Stimulated activated naive CD8-positive, alpha-beta T cell treated with anti-CD3 and anti-CD28 coated beads, Interleukin-15, amount 100 ng/mL, for 72 hours (primary cell): ENCODE results near the gene ZMAT3.
"Not testable (repeated sequence)": the region's sequence is repeated elsewhere in the genome, so short reads cannot be mapped to it uniquely, and the experiment has no call there.

ENCODE experiments used
- ATAC-seq: fragments of 150-1000 bp; cut with Tn5 transposase; 2 replicates; pipeline ENCODE4 v1.10.0; 2021; ENCODE audit warnings: mild to moderate bottlenecking, moderate library complexity
- DNase-seq, 2 donors: peaks; one replicate each; pipeline ENCODE4 v3.0.0; 2021 to 2022
- H3K27ac Mint-ChIP-seq, 2 donors: one replicate each; pipeline ENCODE4 v1.8.0; 2022; ENCODE audit warnings: mild to moderate bottlenecking in 2 of 2, mixed read lengths in 2 of 2, moderate library complexity in 2 of 2
- H3K27me3 Mint-ChIP-seq: one replicate; pipeline ENCODE4 v1.8.0; 2022; ENCODE audit warnings: mixed read lengths
- H3K4me1 Mint-ChIP-seq: one replicate; pipeline ENCODE4 v1.8.0; 2022; ENCODE audit warnings: mild to moderate bottlenecking, mixed read lengths
- H3K4me3 Mint-ChIP-seq, 2 donors: one replicate each; pipeline ENCODE4 v1.8.0; 2022; ENCODE audit warnings: mild to moderate bottlenecking in 2 of 2, mixed read lengths in 2 of 2, moderate library complexity in 1 of 2
- H3K9me3 Mint-ChIP-seq, 2 donors: one replicate each; pipeline ENCODE4 v1.8.0; 2022; ENCODE audit warnings: mixed read lengths in 2 of 2

The ZMAT3 gene

DNA sequence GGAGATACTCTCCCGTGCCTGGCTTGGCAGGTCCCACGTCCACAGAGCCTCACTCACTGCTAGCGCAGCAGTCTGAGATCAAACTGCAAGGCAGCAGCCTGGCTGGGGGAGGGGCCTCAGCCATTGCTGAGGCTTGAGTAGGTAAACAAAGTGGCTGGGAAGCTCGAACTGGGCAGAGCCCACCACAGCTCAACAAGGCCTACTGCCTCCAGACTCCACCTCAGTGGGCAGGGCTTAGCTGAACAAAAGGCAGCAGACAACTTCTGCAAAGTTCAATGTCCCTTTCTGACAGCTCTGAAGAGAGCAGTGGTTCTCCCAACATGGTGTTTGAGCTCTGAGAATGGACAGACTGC is 32.7 kb downstream of the ZMAT3 start:
- ATAC-seq, H3K27ac Mint-ChIP-seq, H3K9me3 Mint-ChIP-seq, H3K4me1 Mint-ChIP-seq, H3K27me3 Mint-ChIP-seq, DNase-seq, H3K4me3 Mint-ChIP-seq: not testable (repeated sequence)

- no peak overlapping the region for H3K27ac Mint-ChIP-seq
- no peaks in the 10 kb centered on the region for H3K9me3 Mint-ChIP-seq
- H3K4me1 Mint-ChIP-seq: peaks cover 6% of the 10 kb centered on the region
- peak overlapping the region; percentile 25 to 39 for H3K4me3 Mint-ChIP-seq
- DNase-seq (no peak), ATAC-seq (no peak)
- H3K27me3 Mint-ChIP-seq: no peaks in the 10 kb centered on the region
Observed at GRCh38 chr3:179038216-179038898, 33.3 kb downstream of the ZMAT3 start.

GRCh38 chr3:179037351-179037750 is 34.3 kb downstream of the ZMAT3 start:
- no peaks in the 10 kb centered on the region for H3K27me3 Mint-ChIP-seq
- ATAC-seq: peak; percentile 96
- H3K4me1 Mint-ChIP-seq: no peaks in the 10 kb centered on the region
- H3K27ac Mint-ChIP-seq: peak overlapping the region in 1 of 2 donors; percentile 29
- DNase-seq: peak; percentile 18 to 42
- peak overlapping the region; percentile 25 to 39 for H3K4me3 Mint-ChIP-seq
- no peaks in the 10 kb centered on the region for H3K9me3 Mint-ChIP-seq

DNA sequence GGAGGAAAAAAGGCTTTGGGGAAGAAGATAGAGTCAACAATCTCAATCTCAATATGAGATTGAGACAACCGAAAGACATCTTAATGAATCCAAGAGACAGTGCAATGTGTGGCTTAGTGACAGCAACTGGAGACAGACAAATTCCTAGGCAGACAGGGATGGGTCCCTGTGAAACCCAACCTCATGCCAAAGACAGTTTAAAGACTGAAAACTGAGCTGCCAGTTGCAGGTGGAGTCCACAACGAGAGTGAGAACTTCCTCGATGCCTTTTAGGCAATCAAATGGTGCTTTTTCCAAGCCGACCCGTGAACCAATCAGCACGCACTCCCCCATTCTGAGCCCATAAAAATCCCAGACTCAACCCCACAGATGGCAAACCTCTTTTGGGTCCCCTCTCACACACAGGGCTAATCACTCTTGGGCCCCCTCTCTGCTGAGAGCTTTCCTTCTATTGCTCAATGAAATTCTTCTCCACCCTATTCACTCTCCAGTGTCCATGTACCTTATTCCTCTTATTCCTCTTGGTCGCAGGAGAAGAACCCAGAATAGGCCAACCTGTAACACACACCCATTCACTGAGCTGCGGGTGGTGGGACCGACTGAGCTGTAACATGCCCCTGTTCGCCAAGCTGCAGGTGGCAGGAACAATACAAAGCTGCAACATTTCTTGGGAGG is 34.8 kb downstream of the ZMAT3 start:
- no peak for DNase-seq
- H3K27ac Mint-ChIP-seq: no peak overlapping the region
- no peaks in the 10 kb centered on the region for H3K27me3 Mint-ChIP-seq
- H3K4me3 Mint-ChIP-seq: no peak overlapping the region
- no peaks in the 10 kb centered on the region for H3K4me1 Mint-ChIP-seq
- ATAC-seq: no peak
- no peaks in the 10 kb centered on the region for H3K9me3 Mint-ChIP-seq

- no peaks in the 10 kb centered on the region for H3K9me3 Mint-ChIP-seq
- no peak overlapping the region for H3K4me3 Mint-ChIP-seq
- no peak overlapping the region for H3K27ac Mint-ChIP-seq
- no peak for DNase-seq
- no peaks in the 10 kb centered on the region for H3K4me1 Mint-ChIP-seq
- ATAC-seq: no peak
- no peaks in the 10 kb centered on the region for H3K27me3 Mint-ChIP-seq
Observed at GRCh38 chr3:179036226-179036625, 35.4 kb downstream of the ZMAT3 start.

DNA sequence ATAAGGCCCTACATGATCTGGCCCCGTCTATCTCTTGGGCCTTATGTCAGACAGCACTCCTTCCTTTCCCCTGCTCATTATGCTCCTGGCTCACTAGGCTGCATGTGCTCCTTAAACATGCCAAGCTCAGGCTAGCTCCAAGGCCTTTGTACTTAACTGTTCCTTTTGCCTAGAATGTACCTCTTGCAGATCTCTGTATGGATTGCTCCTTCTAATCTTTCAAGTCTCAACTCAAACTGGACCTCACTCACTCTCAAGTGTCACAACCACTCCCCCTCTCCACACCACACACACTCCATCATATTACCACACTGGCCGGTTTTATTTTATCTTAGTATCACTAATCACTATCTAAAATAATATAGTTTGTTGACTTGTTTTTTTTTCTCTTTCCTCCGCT is 36.4 kb downstream of the ZMAT3 start:
- no peaks in the 10 kb centered on the region for H3K27me3 Mint-ChIP-seq
- ATAC-seq (no peak), DNase-seq (no peak)
- no peaks in the 10 kb centered on the region for H3K4me1 Mint-ChIP-seq
- H3K9me3 Mint-ChIP-seq: no peaks in the 10 kb centered on the region
- H3K27ac Mint-ChIP-seq: no peak overlapping the region
- H3K4me3 Mint-ChIP-seq: no peak overlapping the region

DNA sequence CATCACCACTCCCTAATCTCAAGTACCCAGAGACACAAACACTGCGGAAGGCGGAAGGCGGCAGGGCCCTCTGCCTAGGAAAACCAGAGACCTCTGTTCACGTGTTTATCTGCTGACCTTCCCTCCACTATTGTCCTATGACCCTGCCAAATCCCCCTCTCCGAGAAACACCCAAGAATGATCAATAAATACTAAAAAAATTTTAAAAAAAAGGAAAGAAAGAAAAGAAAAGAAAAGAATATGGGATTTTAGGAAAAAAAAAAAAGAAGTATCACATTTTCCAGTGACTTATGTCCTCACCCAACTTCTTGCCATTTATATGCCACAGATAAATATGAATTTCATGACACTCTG is 38.3 kb downstream of the ZMAT3 start:
- not testable (repeated sequence) for ATAC-seq, H3K4me1 Mint-ChIP-seq, H3K27me3 Mint-ChIP-seq, H3K9me3 Mint-ChIP-seq, H3K4me3 Mint-ChIP-seq, H3K27ac Mint-ChIP-seq, DNase-seq

DNA sequence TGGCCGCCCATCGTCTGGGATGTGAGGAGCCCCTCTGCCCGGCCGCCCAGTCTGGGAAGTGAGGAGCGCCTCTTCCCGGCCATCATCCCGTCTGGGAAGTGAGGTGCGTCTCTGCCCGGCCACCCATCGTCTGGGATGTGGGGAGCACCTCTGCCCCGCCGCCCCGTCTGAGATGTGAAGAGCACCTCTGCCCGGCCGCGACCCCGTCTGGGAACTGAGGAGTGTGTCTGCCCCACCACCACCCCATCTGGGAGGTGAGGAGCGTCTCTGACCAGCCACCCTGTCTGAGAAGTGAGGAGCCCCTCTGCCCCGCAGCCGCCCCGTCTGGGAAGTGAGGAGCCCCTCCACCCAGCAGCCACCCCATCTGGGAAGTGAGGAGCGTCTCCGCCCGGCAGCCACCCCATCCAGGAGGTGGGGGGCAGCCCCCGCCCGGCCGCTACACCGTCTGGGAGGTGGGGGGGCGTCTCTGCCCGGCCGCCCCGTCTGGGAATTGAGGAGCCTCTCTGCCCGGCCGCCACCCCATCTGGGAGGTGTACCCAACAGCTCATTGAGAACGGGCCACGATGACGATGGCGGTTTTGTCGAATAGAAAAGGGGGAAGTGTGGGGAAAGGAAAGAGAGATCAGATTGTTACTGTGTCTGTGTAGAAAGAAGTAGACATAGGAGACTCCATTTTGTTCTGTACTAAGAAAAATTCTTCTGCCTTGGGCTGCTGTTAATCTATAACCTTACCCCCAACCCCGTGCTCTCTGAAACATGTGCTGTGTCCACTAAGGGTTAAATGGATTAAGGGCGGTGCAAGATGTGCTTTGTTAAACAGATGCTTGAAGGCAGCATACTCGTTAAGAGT is 38.9 kb downstream of the ZMAT3 start:
- not testable (repeated sequence) for H3K9me3 Mint-ChIP-seq, H3K4me3 Mint-ChIP-seq, H3K27me3 Mint-ChIP-seq

DNA sequence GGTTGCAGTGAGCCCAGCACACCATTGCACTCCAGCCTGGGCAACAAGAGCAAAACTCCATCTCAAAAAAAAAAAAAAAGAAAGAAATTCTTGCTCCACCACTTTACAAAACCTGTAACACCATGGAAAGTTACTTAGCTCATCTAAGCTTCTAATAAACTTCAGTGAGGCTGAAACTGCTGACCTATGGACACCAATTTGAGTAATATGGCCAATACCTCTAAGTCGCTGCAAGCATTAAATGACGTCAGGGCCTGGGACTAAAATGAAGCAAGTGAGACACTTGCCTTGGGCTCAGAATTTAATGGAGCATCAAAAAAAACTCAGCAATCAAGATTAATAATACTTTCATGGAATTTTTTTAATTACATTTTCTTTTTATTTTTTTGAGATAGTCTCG is 42.5 kb downstream of the ZMAT3 start:
- no peaks in the 10 kb centered on the region for H3K27me3 Mint-ChIP-seq
- H3K9me3 Mint-ChIP-seq: no peaks in the 10 kb centered on the region
- H3K4me1 Mint-ChIP-seq: peaks cover 16% of the 10 kb centered on the region
- H3K27ac Mint-ChIP-seq: no peak overlapping the region
- DNase-seq (no peak), ATAC-seq (no peak)
- H3K4me3 Mint-ChIP-seq: no peak overlapping the region

More for the DNA sequence above, 38.9 kb downstream of the ZMAT3 start:
- ATAC-seq, DNase-seq: not testable (repeated sequence)
- Mint-ChIP-seq H3K4me1 (peaks cover 12% of the 10 kb centered on the region), H3K27ac (peak overlapping the region in 1 of 2 donors; percentile 27)

GRCh38 chr3:179028408-179028807 is 43.2 kb downstream of the ZMAT3 start:
- Mint-ChIP-seq H3K4me3 (no peak overlapping the region), H3K27me3 (no peaks in the 10 kb centered on the region), H3K27ac (no peak overlapping the region), H3K4me1 (peaks cover 16% of the 10 kb centered on the region), H3K9me3 (no peaks in the 10 kb centered on the region)
- no peak for ATAC-seq
- no peak for DNase-seq

DNA sequence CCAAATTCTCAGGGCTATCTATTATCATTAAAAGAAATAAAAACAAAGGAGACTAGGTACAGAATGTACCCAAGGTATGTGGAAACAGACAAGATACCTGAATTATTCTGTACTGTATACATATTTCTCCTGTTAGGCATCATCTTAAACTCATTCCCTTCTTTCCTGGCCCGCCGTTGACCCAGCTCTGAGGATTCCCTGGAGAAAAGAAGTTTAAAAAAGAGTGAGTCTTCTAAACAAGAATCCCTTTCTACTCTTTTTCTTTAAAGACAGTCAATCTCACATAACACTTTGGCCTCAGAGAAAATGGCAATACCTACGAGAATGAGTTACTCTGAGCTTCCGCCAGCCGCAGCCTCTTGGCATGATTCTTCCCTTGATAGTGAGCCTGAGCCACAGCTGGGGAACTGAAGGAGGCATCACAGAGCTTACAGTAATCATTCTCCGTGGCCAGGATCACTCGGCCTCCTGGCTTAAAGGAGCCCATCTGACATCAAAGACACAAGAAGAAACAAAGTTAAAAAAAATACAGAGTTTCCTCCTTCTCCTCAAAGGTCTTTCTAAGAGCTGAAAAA is 44.2 kb downstream of the ZMAT3 start:
- Mint-ChIP-seq H3K4me1 (peaks cover 16% of the 10 kb centered on the region), H3K27ac (peak overlapping the region; percentile 77 to 86), H3K9me3 (no peaks in the 10 kb centered on the region), H3K4me3 (peak overlapping the region in 1 of 2 donors; percentile 67), H3K27me3 (no peaks in the 10 kb centered on the region)
- DNase-seq: peak in 1 of 2 donors; percentile 26
- peak; percentile 81 for ATAC-seq

GRCh38 chr3:179026636-179027035 is 45.0 kb downstream of the ZMAT3 start:
- DNase-seq: no peak
- Mint-ChIP-seq H3K27ac (no peak overlapping the region), H3K4me1 (peaks cover 19% of the 10 kb centered on the region), H3K9me3 (no peaks in the 10 kb centered on the region), H3K4me3 (no peak overlapping the region), H3K27me3 (no peaks in the 10 kb centered on the region)
- ATAC-seq: no peak

GRCh38 chr3:179021119-179021903 is 50.3 kb downstream of the ZMAT3 start:
- Mint-ChIP-seq H3K27me3 (no peaks in the 10 kb centered on the region), H3K9me3 (no peaks in the 10 kb centered on the region), H3K4me1 (peaks cover 24% of the 10 kb centered on the region), H3K4me3 (peak overlapping the region; percentile 35 to 42), H3K27ac (peak overlapping the region; percentile 13 to 67)
- no peak for DNase-seq
- ATAC-seq: no peak

GRCh38 chr3:179020112-179020511 is 51.5 kb downstream of the ZMAT3 start:
- H3K27ac Mint-ChIP-seq: no peak overlapping the region
- H3K4me1 Mint-ChIP-seq: peaks cover 34% of the 10 kb centered on the region
- H3K4me3 Mint-ChIP-seq: no peak overlapping the region
- DNase-seq: no peak
- H3K27me3 Mint-ChIP-seq: no peaks in the 10 kb centered on the region
- no peak for ATAC-seq
- H3K9me3 Mint-ChIP-seq: no peaks in the 10 kb centered on the region

DNA sequence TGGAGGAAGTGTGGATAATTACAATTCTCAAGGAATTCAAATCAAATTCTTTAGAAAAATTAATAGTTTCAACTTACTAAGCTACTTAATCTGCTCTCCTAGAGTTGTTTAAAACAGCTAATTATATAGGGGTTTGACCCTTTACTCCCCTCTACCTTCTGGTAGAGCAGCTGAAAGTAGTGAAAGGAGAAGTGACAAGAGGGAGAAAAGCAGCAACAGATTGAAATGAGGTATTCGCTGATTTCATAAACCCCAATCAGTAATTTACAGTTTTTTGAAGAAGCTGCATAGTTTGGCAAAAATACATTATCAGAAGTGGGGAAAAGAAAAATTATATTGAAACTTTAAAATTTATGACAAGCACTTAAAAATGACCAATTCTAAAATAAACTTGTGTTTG is 52.8 kb downstream of the ZMAT3 start:
- ATAC-seq (no peak), DNase-seq (no peak)
- Mint-ChIP-seq H3K4me3 (no peak overlapping the region), H3K9me3 (no peaks in the 10 kb centered on the region), H3K27me3 (no peaks in the 10 kb centered on the region), H3K27ac (no peak overlapping the region), H3K4me1 (peaks cover 35% of the 10 kb centered on the region)
